Smooth muscle cell (in vitro differentiated cells): ENCODE results near the gene SARS1. TPM values are rescaled to one million over a fixed set of nuclear protein-coding genes. Genes with fewer than 3 reads are reported as not detected.

Experiments used
- DNase-seq: peaks from one replicate; lab custom pipeline; 2025; ENCODE audit not compliant: unreplicated experiment; lab: John Stamatoyannopoulos, UW
- H2AFZ ChIP-seq: fragments of 200-600 bp; sonication (generic); 2 replicates; pipeline ENCODE4 v1.6.0; 2016; ENCODE audit warnings: antibody characterized with exemption, low read depth, mild to moderate bottlenecking
- H3F3A ChIP-seq: fragments of 200-600 bp; sonication (generic); 2 replicates; pipeline ENCODE4 v1.6.0; 2017; ENCODE audit warnings: antibody characterized with exemption, low read depth
- H3K27ac ChIP-seq: fragments of 200-600 bp; sonication (generic); 2 replicates; pipeline ENCODE4 v1.5.1; 2016; ENCODE audit warnings: low read depth, mild to moderate bottlenecking
- H3K27me3 ChIP-seq: fragments of 200-600 bp; sonication (generic); 2 replicates; pipeline ENCODE4 v1.6.1; 2016; ENCODE audit warnings: low read depth, mild to moderate bottlenecking
- H3K36me3 ChIP-seq: fragments of 200-600 bp; sonication (generic); 2 replicates; pipeline ENCODE4 v1.5.1; 2016; ENCODE audit warnings: low read depth
- H3K4me1 ChIP-seq: fragments of 200-600 bp; sonication (generic); 2 replicates; pipeline ENCODE4 v1.5.1; 2016; ENCODE audit warnings: low read depth
- H3K4me2 ChIP-seq: fragments of 200-600 bp; sonication (generic); 2 replicates; pipeline ENCODE4 v1.6.0; 2016; ENCODE audit warnings: mild to moderate bottlenecking
- H3K4me3 ChIP-seq: fragments of 200-600 bp; sonication (generic); 2 replicates; pipeline ENCODE4 v1.5.1; 2016; ENCODE audit warnings: mild to moderate bottlenecking
- H3K79me2 ChIP-seq: fragments of 200-600 bp; sonication (generic); 2 replicates; pipeline ENCODE4 v1.6.0; 2016; ENCODE audit warnings: low read depth, mild to moderate bottlenecking
- H3K9ac ChIP-seq: fragments of 200-600 bp; sonication (generic); 2 replicates; pipeline ENCODE4 v1.6.0; 2016; ENCODE audit warnings: low read depth
- H3K9me3 ChIP-seq: fragments of 200-600 bp; sonication (generic); replicated peaks from 2 replicates; pipeline ENCODE4 v1.5.1; 2016; ENCODE audit warnings: low read depth
- H4K20me1 ChIP-seq: fragments of 200-600 bp; sonication (generic); 2 replicates; pipeline ENCODE4 v1.6.0; 2016; ENCODE audit warnings: low read depth
- CTCF ChIP-seq: fragments of 200-600 bp; sonication (generic); IDR thresholded peaks from 2 replicates; pipeline ENCODE4 v1.5.1; 2017; ENCODE audit warnings: borderline replicate concordance, mild to moderate bottlenecking, antibody characterized with exemption; ENCODE audit not compliant: insufficient read depth, poor library complexity, severe bottlenecking
- WGBS: methylation state at CpG from one replicate; pipeline ENCODE4 v1.1.7; 2016; ENCODE audit warnings: low lambda C conversion rate; 5-methylcytosine and 5-hydroxymethylcytosine counted together
- polyA plus RNA-seq: library from polyadenylated mRNA; unstranded; fragments of >200 nt; fragmentation: Nextera tagmentation; extraction: Ambion mirVana; gene quantifications from 2 replicates; pipeline ENCODE4 v1.2.1, GENCODE V29; 2016
- total RNA-seq: library from RNA; depleted of rRNA; stranded (reverse); fragments of >200 nt; gene quantifications from 2 replicates; pipeline ENCODE4 v1.2.3, GENCODE V29; 2014

Gene SARS1
- total and polyA plus RNA-seq, 2 experiments from 2014 or later = 157 to 176 TPM

GRCh38 chr1:109192433-109192832, 21.3 kb upstream of the SARS1 start:
- no peak overlapping the region for H3K9ac ChIP-seq
- no peak for DNase-seq
- no peaks in the 10 kb centered on the region for H3K36me3 ChIP-seq
- no peak for TF ChIP-seq CTCF
- H4K20me1 ChIP-seq = no peaks in the 10 kb centered on the region
- H3K27me3 ChIP-seq = no peaks in the 10 kb centered on the region
- no peak overlapping the region for H3K4me3 ChIP-seq
- H2AFZ ChIP-seq = no peak overlapping the region
- no peaks in the 10 kb centered on the region for H3K79me2 ChIP-seq
- H3K27ac ChIP-seq = no peak overlapping the region
- H3F3A ChIP-seq = no peaks in the 10 kb centered on the region
- no peaks in the 10 kb centered on the region for H3K4me1 ChIP-seq
- no peak overlapping the region for H3K4me2 ChIP-seq
- no peaks in the 10 kb centered on the region for H3K9me3 ChIP-seq
- WGBS = 76% methylated on average over 4 of the region's 4 CpGs

DNA sequence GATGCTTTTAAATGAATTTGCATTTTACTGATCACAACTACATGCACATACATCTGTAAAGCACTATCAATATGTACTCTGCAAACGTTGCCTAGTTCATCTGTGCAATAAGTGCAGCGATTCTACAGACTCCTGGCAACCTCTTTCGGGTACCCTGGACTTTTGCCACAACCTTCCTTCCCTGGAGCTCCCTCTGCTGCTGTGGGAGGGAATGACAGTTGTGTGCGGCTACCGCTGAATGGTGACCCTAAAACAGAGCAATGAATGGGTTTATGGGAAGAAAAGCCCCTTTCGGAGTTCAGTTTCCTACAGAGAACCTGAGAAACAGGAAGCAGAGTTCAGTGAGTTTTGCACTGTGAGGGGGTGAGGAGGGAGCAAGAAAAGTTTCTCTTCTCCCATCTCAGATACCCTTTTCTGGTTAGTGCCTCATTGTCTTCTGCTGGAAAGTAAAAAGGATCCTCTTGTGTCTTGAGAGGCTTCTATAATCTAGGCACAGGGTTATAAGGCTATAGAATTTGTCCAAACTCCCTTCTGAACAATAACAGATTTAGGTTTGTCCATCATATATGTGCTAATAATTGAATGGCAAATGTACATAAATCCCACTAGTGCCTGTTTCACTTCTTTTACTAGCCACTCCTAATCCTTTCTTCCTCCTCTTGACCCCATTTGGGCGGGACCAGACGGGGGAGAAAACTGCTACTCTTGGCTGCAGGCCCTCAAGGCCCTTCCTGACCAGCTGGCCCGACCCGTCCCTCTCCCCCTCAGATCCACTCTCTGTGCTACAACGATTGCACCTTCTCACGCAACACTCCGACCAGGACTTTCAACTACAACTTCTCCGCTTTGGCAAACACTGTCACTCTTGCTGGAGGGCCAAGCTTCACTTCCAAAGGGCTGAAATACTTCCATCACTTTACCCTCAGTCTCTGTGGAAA, 19.8 kb upstream of the SARS1 start:
- H3K9ac ChIP-seq = no peak overlapping the region
- TF ChIP-seq CTCF = peak; percentile 46
- no peaks in the 10 kb centered on the region for H4K20me1 ChIP-seq
- 62% methylated on average over 14 of the region's 14 CpGs for WGBS
- no peaks in the 10 kb centered on the region for H3K9me3 ChIP-seq
- H3K27me3 ChIP-seq = no peaks in the 10 kb centered on the region
- H3K4me2 ChIP-seq = no peak overlapping the region
- no peak overlapping the region for H3K27ac ChIP-seq
- no peak for DNase-seq
- H3K36me3 ChIP-seq = no peaks in the 10 kb centered on the region
- peaks cover 13% of the 10 kb centered on the region for H3F3A ChIP-seq
- H3K4me3 ChIP-seq = no peak overlapping the region
- H3K79me2 ChIP-seq = no peaks in the 10 kb centered on the region
- H3K4me1 ChIP-seq = peaks cover 10% of the 10 kb centered on the region
- H2AFZ ChIP-seq = peak overlapping the region; percentile 55

GRCh38 chr1:109197158-109198042, 16.3 kb upstream of the SARS1 start:
- TF ChIP-seq CTCF = no peak
- Histone ChIP-seq H4K20me1 (no peaks in the 10 kb centered on the region), H3K4me1 (peaks cover 13% of the 10 kb centered on the region), H3K27ac (peak overlapping the region; percentile 97), H3K79me2 (no peaks in the 10 kb centered on the region), H3K9ac (peak overlapping the region; percentile 82), H2AFZ (no peak overlapping the region), H3K27me3 (no peaks in the 10 kb centered on the region), H3F3A (peaks cover 13% of the 10 kb centered on the region), H3K9me3 (no peaks in the 10 kb centered on the region), H3K36me3 (no peaks in the 10 kb centered on the region), H3K4me2 (peak overlapping the region; percentile 77), H3K4me3 (no peak overlapping the region)
- 8% methylated on average over 10 of the region's 10 CpGs for WGBS
- no peak for DNase-seq
